Stromal cell of bone marrow (primary cell): Measurements from ENCODE around the gene KLHL29.

Source experiments
- DNase-seq: peaks from one replicate; pipeline ENCODE4 v3.0.0-alpha.2; 2012; ENCODE audit warnings: low read depth

The KLHL29 gene

GRCh38 chr2:23617167-23617810 lies 232.3 kb downstream of the KLHL29 start:
- DNase-seq: peak; percentile 51

DNA sequence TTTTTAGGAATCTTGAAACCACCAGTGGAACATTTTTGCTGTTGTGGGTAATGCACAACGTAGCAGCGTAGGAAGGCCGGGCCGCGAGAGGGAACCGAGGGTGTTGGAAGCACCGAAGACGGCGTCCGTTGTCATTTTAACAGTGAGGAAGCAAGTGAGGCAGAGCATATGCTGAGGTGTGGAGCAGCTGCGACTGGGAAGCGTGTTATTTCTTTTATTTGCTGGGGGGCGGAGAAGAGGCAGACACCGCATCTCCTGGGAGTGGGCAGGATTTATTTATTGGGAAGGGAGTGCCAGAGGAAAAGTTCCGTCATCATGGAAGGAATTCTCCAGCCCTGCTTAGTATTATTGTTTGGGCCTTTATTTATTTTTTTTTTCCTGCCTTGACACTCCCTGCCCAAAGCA lies 232.8 kb downstream of the KLHL29 start:
- DNase-seq: peak; percentile 14

GRCh38 chr2:23618265-23618664 lies 233.3 kb downstream of the KLHL29 start:
- no peak for DNase-seq

- no peak for DNase-seq
Measured at GRCh38 chr2:23618794-23619530, 234.0 kb downstream of the KLHL29 start.

DNA sequence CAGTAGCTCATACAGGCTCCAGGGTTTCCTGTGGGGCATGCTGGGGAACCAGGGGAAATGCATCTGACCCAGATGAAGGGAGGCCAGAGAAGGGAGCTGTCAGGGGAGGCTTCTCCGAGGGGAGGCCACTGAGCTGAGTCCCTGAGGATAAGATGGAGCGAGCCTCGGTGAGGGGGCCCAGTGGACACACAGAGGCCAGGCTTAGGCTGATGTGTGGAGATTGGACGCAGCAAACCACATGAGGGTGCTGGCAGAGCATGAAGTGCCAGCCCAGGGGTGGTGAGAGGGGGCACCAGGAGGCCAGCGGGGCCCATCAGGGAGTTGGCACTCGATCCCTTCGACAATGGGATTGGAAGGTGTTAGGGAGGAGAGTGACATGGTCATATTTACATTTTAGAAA lies 235.0 kb downstream of the KLHL29 start:
- no peak for DNase-seq

DNA sequence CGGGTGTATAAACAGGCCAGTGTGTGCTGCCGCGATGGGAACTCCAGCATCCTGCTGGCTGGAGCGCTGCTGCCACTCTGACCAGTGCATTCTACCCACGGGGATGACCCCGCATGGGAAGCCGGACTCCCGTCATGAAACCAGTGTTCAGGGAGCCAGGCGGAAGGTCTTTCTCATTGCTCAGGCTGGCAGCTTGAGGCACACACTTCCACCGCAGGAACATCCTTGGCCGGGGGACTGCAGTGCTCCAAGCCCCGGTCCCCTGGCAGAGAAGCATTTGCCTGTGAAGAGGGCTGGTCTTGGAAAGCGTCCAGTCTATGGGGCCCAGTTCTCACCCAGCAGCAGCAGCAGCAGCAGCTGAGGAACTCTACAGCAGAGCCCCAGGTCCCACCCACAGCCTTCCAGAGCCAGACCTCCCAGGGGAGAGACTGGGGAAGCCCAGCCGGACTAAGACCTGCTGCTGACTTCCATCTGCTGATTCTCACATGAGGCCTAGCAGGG lies 235.9 kb downstream of the KLHL29 start:
- no peak for DNase-seq

DNA sequence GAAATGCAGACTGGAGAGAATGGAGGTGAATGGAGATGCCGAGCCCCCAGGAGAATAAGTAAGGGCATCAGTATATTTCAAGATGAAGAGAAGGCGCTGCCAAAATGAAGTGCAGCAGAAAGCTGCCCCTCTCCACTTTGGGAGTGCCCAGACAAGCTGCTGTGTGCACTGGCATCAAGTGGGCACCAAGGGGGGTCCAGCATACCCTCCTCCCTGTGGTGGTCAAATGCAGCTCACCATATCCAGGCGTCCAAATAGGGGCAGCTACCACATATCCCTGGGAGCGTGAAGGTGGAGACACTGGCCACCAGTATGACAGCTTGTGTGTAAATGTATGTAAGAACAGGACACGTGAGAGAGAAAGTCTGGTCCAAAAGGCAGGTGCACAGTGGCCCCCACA lies 236.6 kb downstream of the KLHL29 start:
- DNase-seq: no peak

- no peak for DNase-seq
Measured at GRCh38 chr2:23622466-23622865, 237.5 kb downstream of the KLHL29 start.

- no peak for DNase-seq
Measured at GRCh38 chr2:23622966-23623675, 238.1 kb downstream of the KLHL29 start.

DNA sequence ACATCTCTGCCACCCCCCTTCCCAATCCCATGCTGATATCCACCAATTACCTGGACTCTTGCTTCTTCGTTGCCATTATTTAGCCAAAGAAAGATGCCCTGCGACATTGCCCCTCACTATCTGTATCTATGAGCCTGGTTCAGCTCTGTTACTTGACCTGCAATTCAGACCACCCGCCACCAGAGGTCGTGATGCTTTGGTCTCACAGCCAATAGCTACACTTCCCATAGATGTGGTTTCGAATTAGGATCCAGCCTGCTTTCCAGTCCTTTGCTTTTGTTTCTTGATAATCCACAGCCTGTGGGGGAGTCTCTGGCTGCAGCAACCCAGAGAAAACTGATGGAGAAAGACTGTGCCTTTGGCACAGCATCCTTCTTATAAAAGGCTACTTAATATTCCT lies 239.4 kb downstream of the KLHL29 start:
- no peak for DNase-seq

DNA sequence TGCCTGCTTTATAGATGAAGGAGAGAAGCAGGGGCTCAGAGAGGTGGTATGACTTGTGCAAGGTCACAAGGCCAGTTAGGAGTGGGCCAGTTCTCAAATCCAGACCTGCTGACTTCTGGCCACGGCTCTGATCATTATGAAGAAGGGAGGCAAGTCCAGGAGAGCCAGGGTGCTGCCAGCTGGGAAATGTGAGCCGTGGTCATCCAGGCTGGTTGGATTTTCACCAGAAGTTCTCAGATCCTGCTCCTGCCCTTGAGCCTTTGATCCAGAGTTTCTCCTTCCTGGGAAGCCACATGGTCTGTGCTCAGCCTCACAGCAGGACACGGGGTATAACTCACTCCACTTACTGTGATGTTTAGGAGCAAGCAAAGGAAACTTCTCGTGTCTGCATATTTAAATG lies 239.9 kb downstream of the KLHL29 start:
- DNase-seq: no peak

GRCh38 chr2:23625726-23626125 lies 240.7 kb downstream of the KLHL29 start:
- no peak for DNase-seq

GRCh38 chr2:23626701-23627230 lies 241.8 kb downstream of the KLHL29 start:
- DNase-seq: no peak

DNA sequence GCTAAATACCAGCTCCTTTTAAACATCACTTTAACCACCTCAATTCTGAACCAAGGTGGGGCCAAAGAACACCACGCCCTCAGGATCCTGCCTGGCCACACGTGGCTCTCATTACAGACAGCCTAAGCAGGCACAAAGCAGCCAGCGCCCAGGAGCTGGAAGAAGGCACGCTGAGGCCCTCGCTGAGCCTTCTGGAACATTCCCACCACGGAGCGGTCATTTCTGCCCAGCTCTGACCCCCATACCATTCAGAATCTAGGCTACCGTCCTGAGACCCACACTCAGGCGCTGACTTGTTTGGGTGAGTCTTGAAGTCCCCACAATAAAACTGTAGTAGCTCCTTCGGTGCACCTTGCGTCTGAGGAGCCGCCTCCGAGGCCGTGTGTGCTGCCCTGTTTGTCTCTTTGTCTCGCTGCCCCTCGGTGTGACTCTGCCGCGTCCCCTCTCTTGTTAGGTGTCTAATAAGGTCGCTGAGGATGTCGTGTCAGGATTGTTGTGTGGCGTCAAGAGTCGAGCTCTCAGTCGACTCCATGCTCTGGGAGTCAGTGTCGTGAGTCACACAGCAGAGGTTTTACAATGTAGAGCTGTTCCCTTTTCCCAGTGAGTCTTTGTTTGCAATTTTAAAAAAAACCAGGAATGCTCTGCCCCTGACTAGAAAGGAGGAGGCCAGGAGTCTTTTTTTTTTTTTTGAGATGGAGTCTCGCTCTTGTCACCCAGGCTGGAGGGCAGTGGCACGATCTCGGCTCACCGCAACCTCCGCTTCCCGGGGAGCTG lies 242.4 kb downstream of the KLHL29 start:
- DNase-seq: no peak

DNA sequence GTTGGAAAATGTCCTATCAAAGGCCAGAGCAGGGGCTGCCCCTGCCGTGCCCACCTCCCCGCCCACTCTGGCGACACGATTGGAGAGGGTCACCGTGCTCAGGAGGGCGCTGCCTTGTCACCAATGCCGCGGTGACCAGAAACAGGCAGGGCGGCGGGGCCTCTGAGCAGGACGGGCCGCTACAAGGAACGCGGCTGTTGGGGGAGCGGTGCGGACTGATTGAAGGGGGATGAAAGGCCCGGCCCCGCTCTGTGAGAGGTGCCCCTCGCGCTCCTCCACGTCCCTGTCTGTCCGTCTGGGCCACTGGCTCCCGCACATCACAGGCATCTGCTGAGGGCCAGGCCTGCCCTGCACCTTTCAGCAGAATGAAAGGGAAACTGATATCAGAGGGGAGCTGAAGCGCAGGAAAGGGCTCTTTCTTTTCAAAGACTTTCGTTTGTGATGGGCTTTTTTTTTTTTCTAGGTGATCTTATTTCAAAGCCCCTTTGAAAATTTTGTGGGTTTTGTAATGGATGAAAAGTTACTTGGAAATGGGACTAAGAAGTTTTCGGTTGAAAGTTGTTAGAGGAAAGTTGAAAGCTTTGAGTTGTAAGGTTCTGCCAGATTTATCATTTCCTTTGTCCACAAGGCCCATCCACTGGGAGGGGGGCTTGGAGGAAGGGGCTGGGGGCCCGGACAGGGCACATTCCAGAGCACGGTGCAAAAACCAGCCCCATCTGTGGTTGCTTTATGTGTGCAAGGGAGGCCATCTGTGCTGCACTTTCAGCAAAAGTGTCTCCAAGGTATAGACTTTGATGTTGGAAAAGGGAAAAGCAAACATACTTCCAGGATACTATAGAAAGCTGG lies 244.2 kb downstream of the KLHL29 start:
- no peak for DNase-seq

GRCh38 chr2:23629772-23630480 lies 244.9 kb downstream of the KLHL29 start:
- DNase-seq: no peak

DNA sequence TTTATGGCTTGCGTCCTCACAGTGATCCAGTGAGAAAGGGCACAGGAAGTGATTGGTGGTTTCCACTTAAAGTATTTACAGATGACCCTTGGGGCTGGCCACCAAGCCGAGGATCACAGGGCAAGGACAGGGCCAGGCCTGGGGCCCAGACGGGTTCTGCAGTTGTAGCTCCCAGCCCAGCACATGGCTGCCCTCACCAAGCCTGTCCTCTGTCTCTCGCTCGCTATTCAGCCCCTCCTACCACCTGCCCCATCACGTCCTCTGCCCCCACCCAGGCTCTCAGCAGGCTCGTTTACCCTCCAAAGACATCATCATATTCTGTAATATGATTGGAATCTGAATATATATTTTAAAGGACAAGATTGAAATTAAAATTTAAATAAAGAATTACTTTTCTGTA lies 246.0 kb downstream of the KLHL29 start:
- no peak for DNase-seq

- no peak for DNase-seq
Measured at GRCh38 chr2:23631389-23631788, 246.4 kb downstream of the KLHL29 start.

GRCh38 chr2:23632386-23632785 lies 247.4 kb downstream of the KLHL29 start:
- DNase-seq: no peak

- DNase-seq: no peak
Measured at GRCh38 chr2:23632831-23633395, 247.9 kb downstream of the KLHL29 start.
